Effector memory CD4-positive, alpha-beta T cell (primary cell): ENCODE results near the gene LOX.

Experiments used
- DNase-seq, 3 donors: peaks; one replicate each; pipeline ENCODE4 v3.0.0-alpha.2; 2020
- H3K27ac ChIP-seq: 2 replicates; pipeline ENCODE4 v1.7.0; 2013; ENCODE audit warnings: mild to moderate bottlenecking, low read length, moderate library complexity; ENCODE audit not compliant: insufficient read depth, poor library complexity, severe bottlenecking
- H3K27me3 ChIP-seq: replicated peaks from 2 replicates; pipeline ENCODE4 v1.7.0; 2013; ENCODE audit warnings: mild to moderate bottlenecking, low read length; ENCODE audit not compliant: insufficient read depth, control insufficient read depth, poor library complexity, severe bottlenecking
- H3K36me3 ChIP-seq: 2 replicates; pipeline ENCODE4 v1.7.0; 2013; ENCODE audit warnings: mild to moderate bottlenecking, low read length, moderate library complexity; ENCODE audit not compliant: control insufficient read depth, insufficient read depth
- H3K4me1 ChIP-seq: 2 replicates; pipeline ENCODE4 v1.7.0; 2013; ENCODE audit warnings: low read length, mild to moderate bottlenecking; ENCODE audit not compliant: control insufficient read depth, insufficient read depth, poor library complexity, severe bottlenecking
- H3K4me3 ChIP-seq: 2 replicates; pipeline ENCODE4 v1.7.0; 2013; ENCODE audit warnings: low read length, low read depth, mild to moderate bottlenecking; ENCODE audit not compliant: insufficient read depth, poor library complexity, severe bottlenecking
- H3K9me3 ChIP-seq: 2 replicates; pipeline ENCODE4 v1.7.0; 2013; ENCODE audit warnings: mild to moderate bottlenecking, low read length, moderate library complexity; ENCODE audit not compliant: control insufficient read depth

LOX gene

DNA sequence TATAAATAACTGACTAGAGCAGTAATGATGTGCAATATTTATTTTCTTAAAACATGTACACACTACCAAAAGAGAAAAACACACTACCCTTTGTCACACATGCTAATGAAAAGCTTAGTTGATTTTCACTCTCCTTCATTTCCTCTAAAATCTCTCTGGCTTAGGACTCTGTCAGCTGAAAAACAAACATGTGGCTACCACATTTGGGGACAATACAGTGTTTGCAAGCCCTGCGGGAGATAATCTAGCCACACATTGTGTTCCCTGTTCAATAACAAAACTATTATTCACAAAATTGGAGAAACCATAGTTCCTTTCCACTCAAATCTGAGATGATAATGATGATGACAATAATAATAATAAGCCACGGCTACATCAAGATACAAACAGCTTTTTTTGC, 3.5 kb upstream of the LOX start:
- no peak overlapping the region for H3K4me3 ChIP-seq
- no peaks in the 10 kb centered on the region for H3K36me3 ChIP-seq
- H3K27me3 ChIP-seq, result peaks cover 12% of the 10 kb centered on the region
- peaks cover 16% of the 10 kb centered on the region for H3K4me1 ChIP-seq
- no peaks in the 10 kb centered on the region for H3K9me3 ChIP-seq
- H3K27ac ChIP-seq, result no peak overlapping the region
- DNase-seq, result no peak

DNA sequence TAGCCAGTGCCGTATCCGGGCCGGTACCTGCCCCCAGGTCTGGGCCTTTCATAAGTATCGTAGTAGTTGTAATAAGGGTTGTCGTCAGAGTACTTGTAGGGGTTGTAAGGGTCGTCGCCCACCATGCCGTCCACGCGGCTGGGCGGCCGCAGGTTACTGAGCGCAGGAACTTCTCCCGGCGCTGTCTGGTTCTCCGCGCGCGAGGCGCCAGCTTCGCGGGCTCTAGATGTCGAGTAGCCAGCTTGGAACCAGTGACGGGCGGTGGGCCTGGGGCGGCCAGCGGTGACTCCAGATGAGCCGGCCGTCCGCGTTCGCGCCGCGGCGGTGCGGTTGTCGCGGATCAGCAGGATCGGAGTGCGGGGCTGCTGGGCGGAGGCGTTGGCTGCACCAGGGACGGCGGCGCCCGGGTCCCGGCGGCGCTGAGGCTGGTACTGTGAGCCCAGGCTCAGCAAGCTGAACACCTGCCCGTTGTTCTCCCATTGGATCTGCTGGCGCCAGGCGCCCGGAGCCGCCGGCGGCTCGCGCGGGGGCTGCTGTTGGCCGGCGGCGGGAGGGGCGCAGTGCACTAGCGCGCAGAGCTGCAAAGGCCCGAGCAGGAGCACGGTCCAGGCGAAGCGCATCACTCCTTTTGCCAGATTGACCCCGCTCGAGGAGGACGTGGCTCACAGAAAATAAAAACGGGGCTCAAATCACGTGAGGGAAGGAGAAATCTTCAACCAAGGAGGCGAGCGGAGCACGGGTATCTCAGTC, 518 bp downstream of the LOX start:
- Histone ChIP-seq H3K36me3 (no peaks in the 10 kb centered on the region), H3K27me3 (peaks cover 12% of the 10 kb centered on the region), H3K4me1 (peaks cover 16% of the 10 kb centered on the region), H3K4me3 (peak overlapping the region; percentile 42), H3K9me3 (no peaks in the 10 kb centered on the region), H3K27ac (no peak overlapping the region)
- DNase-seq, result no peak

DNA sequence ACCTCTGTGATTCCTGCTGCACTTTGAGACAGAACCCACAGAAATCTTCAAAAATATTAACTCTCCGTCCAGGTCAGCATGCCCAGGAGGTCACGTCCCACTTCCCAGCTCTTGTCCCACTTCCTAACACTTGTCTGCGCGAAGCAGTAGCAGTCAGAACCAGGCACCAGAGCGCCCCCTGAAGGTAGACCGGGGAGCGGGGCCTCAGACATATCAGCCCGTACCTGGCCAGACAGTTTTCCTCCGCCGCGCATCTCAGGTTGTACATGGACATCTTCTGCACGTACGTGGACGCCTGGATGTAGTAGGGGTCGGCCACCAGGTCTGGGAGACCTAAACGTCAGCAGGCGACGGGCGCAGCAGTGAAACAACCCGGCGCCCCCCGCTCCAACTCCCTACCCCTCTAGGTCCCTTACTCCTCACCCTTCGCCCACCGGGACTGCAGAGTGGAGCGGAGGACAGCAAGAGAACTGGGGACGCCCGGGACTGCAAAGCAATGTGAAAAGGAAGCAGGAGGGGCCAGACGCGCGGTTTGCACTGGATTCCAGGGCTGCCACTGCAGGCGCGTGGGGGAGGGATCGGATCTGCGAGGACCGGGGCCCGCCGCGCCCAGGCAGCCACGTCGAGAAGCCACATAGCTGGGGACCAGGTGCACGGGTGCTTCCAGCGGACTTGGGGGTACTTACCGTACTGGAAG, 1.2 kb downstream of the LOX start:
- no peak for DNase-seq
- peak overlapping the region; percentile 42 for H3K4me3 ChIP-seq
- peaks cover 16% of the 10 kb centered on the region for H3K4me1 ChIP-seq
- H3K27ac ChIP-seq, result no peak overlapping the region
- peaks cover 12% of the 10 kb centered on the region for H3K27me3 ChIP-seq
- no peaks in the 10 kb centered on the region for H3K36me3 ChIP-seq
- H3K9me3 ChIP-seq, result no peaks in the 10 kb centered on the region

DNA sequence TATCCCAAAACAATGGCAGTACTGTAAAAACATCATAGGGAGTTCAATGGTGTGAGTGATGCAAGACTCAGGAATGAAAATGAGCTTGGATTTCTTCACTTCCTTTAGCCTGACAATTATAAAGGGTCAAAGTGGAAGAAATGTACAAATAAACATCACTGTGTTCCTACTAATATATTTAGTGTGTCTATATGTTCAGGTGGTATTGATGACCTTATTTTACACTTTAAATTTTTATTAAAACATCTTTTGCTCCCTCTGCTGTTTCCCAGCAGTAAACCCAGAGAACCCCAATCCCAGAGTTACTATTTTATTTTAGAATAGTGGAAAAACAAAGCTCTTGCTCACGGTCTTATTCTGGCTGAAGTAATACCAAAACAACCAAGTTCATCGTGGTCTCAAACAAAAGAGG, 2.0 kb downstream of the LOX start:
- Histone ChIP-seq H3K4me3 (no peak overlapping the region), H3K27me3 (peaks cover 12% of the 10 kb centered on the region), H3K9me3 (no peaks in the 10 kb centered on the region), H3K4me1 (peaks cover 16% of the 10 kb centered on the region), H3K27ac (no peak overlapping the region), H3K36me3 (no peaks in the 10 kb centered on the region)
- DNase-seq, result no peak

DNA sequence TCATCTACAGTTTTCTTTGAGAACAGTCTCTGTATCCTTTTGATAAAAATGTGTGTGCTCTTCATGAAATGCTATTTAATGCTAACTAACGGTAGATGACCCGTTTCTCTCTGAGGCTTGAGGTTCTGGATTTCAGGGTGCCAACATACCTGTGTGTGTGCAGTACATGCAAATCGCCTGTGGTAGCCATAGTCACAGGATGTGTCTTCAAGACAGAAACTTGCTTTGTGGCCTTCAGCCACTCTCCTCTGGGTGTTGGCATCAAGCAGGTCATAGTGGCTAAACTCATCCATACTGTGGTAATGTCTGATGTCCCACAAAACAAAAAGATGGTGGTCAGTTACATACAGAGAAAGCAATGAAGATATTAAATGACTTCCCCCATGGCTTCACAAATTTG, 4.2 kb downstream of the LOX start:
- no peak for DNase-seq
- H3K9me3 ChIP-seq, result no peaks in the 10 kb centered on the region
- H3K4me3 ChIP-seq, result no peak overlapping the region
- peaks cover 12% of the 10 kb centered on the region for H3K27me3 ChIP-seq
- H3K36me3 ChIP-seq, result no peaks in the 10 kb centered on the region
- H3K27ac ChIP-seq, result no peak overlapping the region
- H3K4me1 ChIP-seq, result peaks cover 16% of the 10 kb centered on the region

DNA sequence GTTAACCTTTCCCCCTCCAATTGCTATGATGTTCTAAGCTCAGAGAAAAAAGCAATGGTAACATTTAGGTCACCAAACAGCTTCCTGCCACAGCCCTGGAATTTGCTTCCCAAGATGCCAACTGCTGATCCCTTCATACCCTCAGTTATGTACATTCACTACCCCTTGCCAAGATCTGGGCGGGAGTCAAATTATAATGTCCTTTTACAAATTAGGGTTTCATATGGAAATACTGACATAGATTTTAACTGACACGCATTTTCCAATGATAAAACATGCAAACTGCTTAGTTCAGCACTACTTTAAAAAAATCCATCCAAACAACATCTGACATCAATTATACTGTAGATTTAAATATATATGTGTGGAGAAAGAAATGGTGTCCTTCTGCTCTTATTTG, 5.0 kb downstream of the LOX start:
- Histone ChIP-seq H3K27me3 (peaks cover 12% of the 10 kb centered on the region), H3K9me3 (no peaks in the 10 kb centered on the region), H3K36me3 (no peaks in the 10 kb centered on the region), H3K4me3 (no peak overlapping the region), H3K27ac (no peak overlapping the region), H3K4me1 (peaks cover 12% of the 10 kb centered on the region)
- no peak for DNase-seq

DNA sequence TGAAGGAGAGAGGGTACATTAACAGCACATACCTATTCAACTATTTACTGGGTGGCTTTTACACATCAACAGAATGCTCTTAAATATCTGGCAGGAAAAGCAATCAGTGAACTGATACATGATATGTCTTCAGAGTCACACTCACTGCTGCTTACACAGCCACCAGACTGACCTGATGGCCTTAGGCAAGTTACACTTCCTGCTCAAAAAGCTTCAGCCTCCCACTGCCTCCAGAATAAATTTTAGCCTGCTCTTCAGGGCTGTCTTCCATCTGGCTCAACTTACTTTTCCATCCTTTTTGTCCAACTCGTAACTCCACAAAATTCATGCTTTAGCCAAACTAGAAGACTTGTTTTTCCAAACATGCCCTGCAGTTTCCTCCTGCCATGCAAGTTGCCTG, 10.7 kb downstream of the LOX start:
- no peaks in the 10 kb centered on the region for H3K27me3 ChIP-seq
- no peak overlapping the region for H3K4me3 ChIP-seq
- H3K36me3 ChIP-seq, result no peaks in the 10 kb centered on the region
- no peak for DNase-seq
- no peak overlapping the region for H3K27ac ChIP-seq
- H3K9me3 ChIP-seq, result no peaks in the 10 kb centered on the region
- H3K4me1 ChIP-seq, result no peaks in the 10 kb centered on the region

DNA sequence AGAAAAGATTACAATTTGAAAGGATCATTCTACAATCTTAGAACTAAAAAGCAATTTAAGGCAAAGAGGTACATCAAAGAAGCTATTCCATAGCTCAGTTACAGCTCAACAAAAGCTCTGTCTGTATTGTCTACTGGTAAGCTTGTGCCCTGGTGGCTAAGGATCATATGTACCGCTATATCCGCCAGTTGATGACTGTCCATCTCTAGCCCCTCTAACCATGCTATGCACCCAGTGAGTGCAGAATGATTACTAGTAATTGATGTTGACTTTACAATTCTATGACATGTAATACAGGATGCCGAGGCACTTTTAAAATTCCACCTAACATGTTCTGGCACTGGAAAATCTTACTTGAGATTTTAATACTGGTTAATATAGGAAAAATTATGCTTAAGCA, 13.1 kb downstream of the LOX start:
- H3K4me3 ChIP-seq, result no peak overlapping the region
- H3K36me3 ChIP-seq, result no peaks in the 10 kb centered on the region
- no peak overlapping the region for H3K27ac ChIP-seq
- no peak for DNase-seq
- H3K4me1 ChIP-seq, result no peaks in the 10 kb centered on the region
- no peaks in the 10 kb centered on the region for H3K27me3 ChIP-seq
- H3K9me3 ChIP-seq, result no peaks in the 10 kb centered on the region

DNA sequence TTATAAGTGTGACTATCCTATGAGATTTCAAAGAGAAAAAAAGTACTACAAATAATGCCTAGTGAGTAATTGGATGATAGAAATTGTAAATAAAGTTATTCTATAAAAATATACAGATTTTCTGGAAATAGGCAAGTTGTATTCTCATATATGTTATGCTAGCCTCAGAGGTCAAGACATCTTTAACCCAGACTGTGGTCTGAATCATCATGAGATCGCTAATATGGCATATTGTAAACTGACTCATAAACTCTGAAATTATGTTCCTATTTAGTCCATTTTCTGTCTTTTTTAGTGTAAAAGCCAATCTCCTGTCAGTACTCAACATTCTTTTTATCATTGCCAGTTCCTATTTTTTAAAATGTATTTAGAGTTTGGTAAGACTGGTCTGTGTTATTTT, 14.2 kb downstream of the LOX start:
- H3K4me3 ChIP-seq, result no peak overlapping the region
- H3K9me3 ChIP-seq, result no peaks in the 10 kb centered on the region
- H3K36me3 ChIP-seq, result no peaks in the 10 kb centered on the region
- no peaks in the 10 kb centered on the region for H3K27me3 ChIP-seq
- no peaks in the 10 kb centered on the region for H3K4me1 ChIP-seq
- H3K27ac ChIP-seq, result no peak overlapping the region
- no peak for DNase-seq

DNA sequence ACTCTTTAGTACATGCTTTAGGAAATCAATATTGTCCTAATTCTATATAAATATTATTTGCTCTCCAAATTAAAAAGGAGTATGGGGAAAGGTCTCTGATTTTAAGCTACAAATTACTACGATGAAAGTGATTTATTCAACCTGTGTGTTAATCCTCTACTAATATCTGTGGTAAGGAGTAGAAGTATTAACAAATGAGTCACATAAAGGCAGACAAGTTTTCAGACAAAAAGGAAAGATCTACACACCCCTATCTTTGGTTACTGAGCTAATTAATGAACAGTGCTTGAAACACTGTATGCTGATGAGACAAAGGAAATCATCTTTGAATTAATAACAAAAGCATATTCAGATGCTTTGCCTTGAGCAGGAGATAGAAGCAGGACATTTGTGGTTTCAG, 15.9 kb downstream of the LOX start:
- Histone ChIP-seq H3K27me3 (no peaks in the 10 kb centered on the region), H3K4me1 (no peaks in the 10 kb centered on the region), H3K9me3 (no peaks in the 10 kb centered on the region), H3K4me3 (no peak overlapping the region), H3K36me3 (no peaks in the 10 kb centered on the region), H3K27ac (no peak overlapping the region)
- no peak for DNase-seq
